Natural killer cell (primary cell): ENCODE data around the gene PMCH. TPM values are rescaled to one million over a fixed set of nuclear protein-coding genes. Genes with fewer than 3 reads are reported as not detected.

Source experiments
- ATAC-seq, 3 donors: fragments of 150-1000 bp in 2 of 3; fragments of 200-7000 bp in 1 of 3; cut with Tn5 transposase; 1 replicate in 1 of 3; 2 replicates in 2 of 3; pipeline ENCODE4 v1.10.0; 2021; ENCODE audit warnings: mild to moderate bottlenecking in 2 of 3, moderate library complexity in 2 of 3
- DNase-seq, 2 donors: peaks; one replicate each; pipeline versions ENCODE4 v3.0.0 to v3.0.0-alpha.2; 2013 to 2021; ENCODE audit warnings: mixed read lengths in 1 of 2
- H3K27ac ChIP-seq: one replicate; pipeline ENCODE4 v1.5.1; 2013; ENCODE audit warnings: mild to moderate bottlenecking, low read length
- H3K27me3 ChIP-seq: one replicate; pipeline ENCODE4 v1.6.1; 2013; ENCODE audit warnings: low read length; ENCODE audit not compliant: control insufficient read depth, insufficient read depth
- H3K36me3 ChIP-seq: one replicate; pipeline ENCODE4 v1.6.1; 2013; ENCODE audit warnings: low read length; ENCODE audit not compliant: control insufficient read depth, insufficient read depth
- H3K4me1 ChIP-seq: one replicate; pipeline ENCODE4 v1.6.1; 2013; ENCODE audit warnings: low read length; ENCODE audit not compliant: control insufficient read depth, insufficient read depth
- H3K4me3 ChIP-seq: one replicate; pipeline ENCODE4 v1.5.1; 2013; ENCODE audit warnings: low read length
- H3K9me3 ChIP-seq: one replicate; pipeline ENCODE4 v1.6.1; 2013; ENCODE audit warnings: low read length; ENCODE audit not compliant: control insufficient read depth, insufficient read depth
- H3K27ac Mint-ChIP-seq, 2 donors: one replicate each; pipeline ENCODE4 v1.8.0; 2022; ENCODE audit warnings: mild to moderate bottlenecking in 2 of 2, mixed read lengths in 2 of 2, moderate library complexity in 1 of 2
- H3K27me3 Mint-ChIP-seq, 2 donors: one replicate each; pipeline ENCODE4 v1.8.0; 2022; ENCODE audit warnings: low read depth in 2 of 2, mixed read lengths in 2 of 2
- H3K36me3 Mint-ChIP-seq: one replicate; pipeline ENCODE4 v1.8.0; 2022; ENCODE audit warnings: mixed read lengths
- H3K4me1 Mint-ChIP-seq, 2 donors: one replicate each; pipeline ENCODE4 v1.8.0; 2022; ENCODE audit warnings: mixed read lengths in 2 of 2
- H3K4me3 Mint-ChIP-seq: one replicate; pipeline ENCODE4 v1.8.0; 2022; ENCODE audit warnings: mild to moderate bottlenecking, moderate library complexity, mixed read lengths
- H3K9me3 Mint-ChIP-seq, 2 donors: one replicate each; pipeline ENCODE4 v1.8.0; 2022; ENCODE audit warnings: mixed read lengths in 2 of 2
- CTCF ChIP-seq: fragments of 200-600 bp; IDR thresholded peaks from one replicate; pipeline ENCODE4 v1.8.0; 2022; ENCODE audit warnings: antibody characterized with exemption
- WGBS: methylation state at CpG from one replicate; pipeline ENCODE4 v1.1.7; 2013; ENCODE audit warnings: missing lambda C conversion rate; ENCODE audit not compliant: insufficient coverage; 5-methylcytosine and 5-hydroxymethylcytosine counted together
- intact Hi-C: fragments of 100-400 bp; cut with micrococcal nuclease; formaldehyde crosslinking; loops from one replicate; pipeline ENCODE4 v1.14.2; 2022
- total RNA-seq, 4 donors: library from RNA; stranded (reverse); fragments of 120-200 nt in 1 of 4; gene quantifications; one replicate each; pipeline versions ENCODE4 v1.2.3 to v1.2.4, GENCODE V29; 2013 to 2022

PMCH gene
- total RNA-seq, 3 donors from 2014 or later (not counting 1 experiment from before 2014, with no cell fraction given): not detected

GRCh38 chr12:102204025-102204424, 6.4 kb upstream of the PMCH start:
- Histone ChIP-seq H3K27me3 (no peaks in the 10 kb centered on the region), H3K4me3 (no peak overlapping the region), H3K27ac (no peak overlapping the region), H3K9me3 (no peaks in the 10 kb centered on the region), H3K4me1 (no peaks in the 10 kb centered on the region), H3K36me3 (no peaks in the 10 kb centered on the region)
- peaks cover 11 to 14% of the 10 kb centered on the region in 2 donors for H3K9me3 Mint-ChIP-seq
- H3K27ac Mint-ChIP-seq: no peak overlapping the region
- peaks cover 13% of the 10 kb centered on the region for H3K36me3 Mint-ChIP-seq
- no peak for TF ChIP-seq CTCF
- no peaks in the 10 kb centered on the region for H3K27me3 Mint-ChIP-seq
- H3K4me1 Mint-ChIP-seq: no peaks in the 10 kb centered on the region
- no peak for DNase-seq
- intact Hi-C loops: no loop called here
- no peak for ATAC-seq
- 95% methylated on average over 2 of the region's 2 CpGs for WGBS
- H3K4me3 Mint-ChIP-seq: no peak overlapping the region

- 40% methylated on average over 1 of the region's 4 CpGs for WGBS
- no peak for TF ChIP-seq CTCF
- intact Hi-C loops: no loop called here
- DNase-seq (no peak), ATAC-seq (no peak)
- H3K27ac ChIP-seq: no peak overlapping the region
- Mint-ChIP-seq H3K36me3 (no peaks in the 10 kb centered on the region), H3K4me1 (no peaks in the 10 kb centered on the region), H3K4me3 (no peak overlapping the region), H3K27me3 (no peaks in the 10 kb centered on the region), H3K27ac (no peak overlapping the region), H3K9me3 (peaks cover 8 to 11% of the 10 kb centered on the region in 2 donors)
- no peaks in the 10 kb centered on the region for H3K27me3 ChIP-seq
- H3K4me1 ChIP-seq: no peaks in the 10 kb centered on the region
- no peaks in the 10 kb centered on the region for H3K9me3 ChIP-seq
- H3K36me3 ChIP-seq: no peaks in the 10 kb centered on the region
- H3K4me3 ChIP-seq: no peak overlapping the region
Observed at GRCh38 chr12:102202556-102202955, 4.9 kb upstream of the PMCH start.

- Mint-ChIP-seq H3K27me3 (no peaks in the 10 kb centered on the region), H3K9me3 (peaks cover 4 to 7% of the 10 kb centered on the region in 2 donors), H3K27ac (no peak overlapping the region), H3K4me1 (no peaks in the 10 kb centered on the region), H3K4me3 (no peak overlapping the region), H3K36me3 (no peaks in the 10 kb centered on the region)
- WGBS: 93% methylated on average over 1 of the region's 3 CpGs
- H3K36me3 ChIP-seq: no peaks in the 10 kb centered on the region
- no peak overlapping the region for H3K27ac ChIP-seq
- intact Hi-C loops: no loop called here
- ATAC-seq (no peak), DNase-seq (no peak)
- H3K27me3 ChIP-seq: no peaks in the 10 kb centered on the region
- no peak overlapping the region for H3K4me3 ChIP-seq
- H3K4me1 ChIP-seq: no peaks in the 10 kb centered on the region
- TF ChIP-seq CTCF: no peak
- no peaks in the 10 kb centered on the region for H3K9me3 ChIP-seq
Observed at GRCh38 chr12:102201436-102202061, 3.9 kb upstream of the PMCH start.

GRCh38 chr12:102195826-102196225, 1.8 kb downstream of the PMCH start:
- no peaks in the 10 kb centered on the region for H3K36me3 ChIP-seq
- 29% methylated on average over 1 of the region's 4 CpGs for WGBS
- H3K27ac ChIP-seq: no peak overlapping the region
- Mint-ChIP-seq H3K9me3 (no peaks in the 10 kb centered on the region), H3K27ac (no peak overlapping the region), H3K36me3 (no peaks in the 10 kb centered on the region), H3K4me3 (no peak overlapping the region), H3K4me1 (no peaks in the 10 kb centered on the region), H3K27me3 (no peaks in the 10 kb centered on the region)
- no peak overlapping the region for H3K4me3 ChIP-seq
- DNase-seq (no peak), ATAC-seq (no peak)
- H3K27me3 ChIP-seq: no peaks in the 10 kb centered on the region
- no peaks in the 10 kb centered on the region for H3K9me3 ChIP-seq
- no peak for TF ChIP-seq CTCF
- H3K4me1 ChIP-seq: no peaks in the 10 kb centered on the region
- intact Hi-C loops: no loop called here
